GM18499 (cell line): Measurements from ENCODE around the gene VIT.

Experiments
- ATAC-seq: cut with Tn5 transposase; IDR thresholded peaks from one replicate; pipeline ENCODE4 v1.9.1; 2021; ENCODE audit warnings: moderate number of reproducible peaks; ENCODE audit not compliant: insufficient read depth, unreplicated experiment

Gene VIT, protein sequence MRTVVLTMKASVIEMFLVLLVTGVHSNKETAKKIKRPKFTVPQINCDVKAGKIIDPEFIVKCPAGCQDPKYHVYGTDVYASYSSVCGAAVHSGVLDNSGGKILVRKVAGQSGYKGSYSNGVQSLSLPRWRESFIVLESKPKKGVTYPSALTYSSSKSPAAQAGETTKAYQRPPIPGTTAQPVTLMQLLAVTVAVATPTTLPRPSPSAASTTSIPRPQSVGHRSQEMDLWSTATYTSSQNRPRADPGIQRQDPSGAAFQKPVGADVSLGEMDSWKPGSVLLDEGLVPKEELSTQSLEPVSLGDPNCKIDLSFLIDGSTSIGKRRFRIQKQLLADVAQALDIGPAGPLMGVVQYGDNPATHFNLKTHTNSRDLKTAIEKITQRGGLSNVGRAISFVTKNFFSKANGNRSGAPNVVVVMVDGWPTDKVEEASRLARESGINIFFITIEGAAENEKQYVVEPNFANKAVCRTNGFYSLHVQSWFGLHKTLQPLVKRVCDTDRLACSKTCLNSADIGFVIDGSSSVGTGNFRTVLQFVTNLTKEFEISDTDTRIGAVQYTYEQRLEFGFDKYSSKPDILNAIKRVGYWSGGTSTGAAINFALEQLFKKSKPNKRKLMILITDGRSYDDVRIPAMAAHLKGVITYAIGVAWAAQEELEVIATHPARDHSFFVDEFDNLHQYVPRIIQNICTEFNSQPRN

GRCh38 chr2:36696533-36696932, at the start of gene VIT:
TSS of gene VIT (plus strand) at chr2:36696707. CDS start at chr2:36716371, 19,664 bp downstream.
- ATAC-seq, result no peak

GRCh38 chr2:36650031-36650829, 46.3 kb upstream of the VIT start:
- peak; percentile 98 for ATAC-seq

- no peak for ATAC-seq
Observed at GRCh38 chr2:36653155-36653554, 43.4 kb upstream of the VIT start.

GRCh38 chr2:36653967-36654694, 42.4 kb upstream of the VIT start:
- no peak for ATAC-seq

- no peak for ATAC-seq
Observed at GRCh38 chr2:36655453-36655852, 41.1 kb upstream of the VIT start.

GRCh38 chr2:36657703-36658102, 38.8 kb upstream of the VIT start:
- ATAC-seq, result no peak

GRCh38 chr2:36658277-36658748, 38.2 kb upstream of the VIT start:
- ATAC-seq, result no peak

DNA sequence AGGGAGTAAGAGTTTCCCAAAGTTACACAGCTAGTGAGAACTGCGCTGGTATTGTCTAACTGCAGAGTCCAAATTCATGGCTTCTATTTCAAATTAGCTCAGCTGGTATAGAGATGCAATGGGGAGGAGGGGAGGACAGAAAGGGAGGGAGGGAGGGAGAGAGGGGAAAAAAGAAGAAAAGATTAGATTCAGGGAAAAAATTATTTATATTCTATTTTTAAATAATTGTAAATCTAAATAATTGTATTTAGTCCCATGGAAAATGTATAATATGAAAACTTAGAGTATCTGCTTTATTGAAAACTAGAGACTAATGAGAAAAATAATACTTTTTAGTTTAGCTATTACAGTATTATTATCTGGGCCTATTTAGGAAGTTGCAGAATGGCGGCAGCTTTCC, 37.3 kb upstream of the VIT start:
- no peak for ATAC-seq

- ATAC-seq, result no peak
Observed at GRCh38 chr2:36659872-36660312, 36.6 kb upstream of the VIT start.

GRCh38 chr2:36662638-36663037, 33.9 kb upstream of the VIT start:
- ATAC-seq, result no peak

DNA sequence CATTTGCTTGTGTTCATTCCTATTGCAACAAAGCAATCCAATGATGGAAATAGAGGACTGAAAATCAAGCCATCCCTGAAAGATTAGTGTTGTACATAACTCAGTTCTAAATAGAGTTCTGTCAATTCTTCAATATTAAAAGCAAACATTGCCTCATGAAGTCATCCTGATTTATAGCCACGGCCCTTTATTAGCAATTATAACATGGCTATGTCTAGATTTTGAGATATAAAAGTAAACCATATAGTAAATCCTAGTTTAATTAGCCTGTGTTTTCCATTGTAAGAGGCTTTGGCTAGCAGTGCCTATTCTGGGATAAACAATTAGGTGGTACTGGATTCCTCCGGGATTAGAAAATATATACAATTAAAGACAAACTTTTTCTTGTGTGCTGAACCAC, 33.2 kb upstream of the VIT start:
- no peak for ATAC-seq

DNA sequence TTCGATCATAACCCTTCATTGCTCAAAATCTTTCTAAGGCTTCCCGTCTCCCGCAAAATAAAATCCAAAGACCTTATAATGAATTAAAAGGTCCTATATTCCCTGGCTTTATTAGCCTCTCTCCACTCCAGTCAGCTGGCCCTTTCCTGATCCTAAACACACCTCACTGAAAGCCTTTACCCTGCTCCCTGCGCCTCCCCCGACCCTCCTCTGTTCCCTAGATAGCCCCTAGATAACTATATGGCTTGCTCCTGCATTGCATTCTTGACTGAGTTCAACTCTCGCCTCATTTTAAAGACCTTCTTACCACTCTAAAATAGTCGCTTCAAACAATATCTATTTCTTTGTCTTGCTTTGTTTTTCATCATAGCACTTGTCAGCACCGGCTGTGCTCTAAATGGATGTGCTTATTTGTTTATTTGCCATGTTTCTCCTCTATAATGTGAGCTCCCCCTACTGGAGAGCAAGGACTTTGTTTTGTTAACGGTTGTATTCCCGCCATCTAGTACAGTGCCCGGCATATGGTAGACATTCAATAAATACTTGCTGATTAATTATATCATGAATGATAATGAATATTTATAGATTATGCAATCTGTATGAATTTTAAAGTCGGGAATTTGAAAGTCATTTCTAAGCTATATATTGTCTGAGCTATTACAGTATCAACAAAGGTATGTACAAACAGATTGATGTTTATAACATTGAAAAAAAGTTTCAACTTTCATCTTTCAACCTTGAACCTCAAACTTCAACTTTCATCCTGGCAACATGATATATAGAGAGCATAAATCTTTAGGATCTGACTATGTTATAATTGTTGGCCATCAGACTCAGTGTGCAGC, 32.4 kb upstream of the VIT start:
- ATAC-seq, result peak; percentile 71

GRCh38 chr2:36664696-36665076, 31.8 kb upstream of the VIT start:
- no peak for ATAC-seq

GRCh38 chr2:36667931-36668330, 28.6 kb upstream of the VIT start:
- no peak for ATAC-seq

- ATAC-seq, result no peak
Observed at GRCh38 chr2:36670881-36671595, 25.5 kb upstream of the VIT start.

DNA sequence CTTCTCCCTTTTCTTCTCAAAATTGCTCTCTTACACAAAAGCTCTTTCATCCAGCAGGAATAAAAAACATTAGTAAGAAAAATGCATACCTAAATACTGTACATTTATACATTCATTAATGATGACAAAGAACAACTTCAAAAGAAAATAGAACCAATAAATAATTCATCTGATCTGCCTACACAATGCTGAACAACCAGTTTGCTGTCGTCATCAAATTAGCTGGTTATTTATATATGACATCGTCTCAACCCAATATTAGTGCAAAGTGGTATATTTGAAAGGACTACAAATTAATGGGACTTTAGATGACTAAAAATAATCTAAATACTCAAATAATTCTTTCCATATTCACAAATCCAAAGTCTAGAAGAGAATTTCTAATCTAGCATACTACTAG, 24.8 kb upstream of the VIT start:
- no peak for ATAC-seq

DNA sequence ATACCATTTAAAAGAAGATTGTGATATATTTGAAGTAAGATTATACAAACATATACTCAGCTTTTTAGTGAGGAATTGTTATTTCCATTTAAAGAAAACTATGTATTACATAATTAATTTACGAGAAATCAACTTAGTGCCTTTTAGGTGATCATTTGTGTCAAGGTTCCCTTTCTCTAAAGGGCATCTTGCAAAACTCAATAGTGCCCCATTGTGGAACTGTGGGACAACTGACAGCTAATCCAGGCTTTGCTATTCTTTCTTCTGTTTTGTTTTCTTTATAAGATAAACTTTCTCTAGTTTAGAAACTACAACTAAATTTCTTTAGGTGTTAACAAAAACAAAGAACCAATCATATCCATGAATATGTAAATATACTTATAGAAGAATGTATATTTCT, 24.3 kb upstream of the VIT start:
- no peak for ATAC-seq

- ATAC-seq, result no peak
Observed at GRCh38 chr2:36675579-36676282, 20.8 kb upstream of the VIT start.
